Measurements from ENCODE around the gene SBK3. TPM values are rescaled to one million over a fixed set of nuclear protein-coding genes. Genes with fewer than 3 reads are reported as not detected.

The SBK3 gene
- total RNA-seq, 1 donor from 2014 or later, result 0.17 TPM

Other genes with a start within 250 kb of the SBK3 start
- not detected in 2 replicates for gene TMEM150B, start 220.2 kb downstream of the SBK3 start, total RNA-seq
- gene KMT5C, start 205.7 kb downstream of the SBK3 start, total RNA-seq, result 6.1 and 6.7 TPM in 2 replicates
- not detected in 2 replicates for gene COX6B2, start 190.8 kb downstream of the SBK3 start, total RNA-seq
- not detected in 2 replicates for gene GARIN5B, start 182.3 kb downstream of the SBK3 start, total RNA-seq
- 0.17 TPM in 1 of 2 replicates, not detected in the other for gene IL11, start 175.1 kb downstream of the SBK3 start, total RNA-seq
- gene TMEM190, start 168.7 kb downstream of the SBK3 start, total RNA-seq, result not detected in 2 replicates
- 0.34 and 1.0 TPM in 2 replicates for gene TMEM238, start 161.3 kb downstream of the SBK3 start, total RNA-seq
- gene RPL28, start 159.6 kb downstream of the SBK3 start, total RNA-seq, result 257 and 280 TPM in 2 replicates
- gene UBE2S, start 137.8 kb downstream of the SBK3 start, total RNA-seq, result 47.8 and 96.0 TPM in 2 replicates
- not detected in 2 replicates for gene SHISA7, start 102.2 kb downstream of the SBK3 start, total RNA-seq
- 56.2 and 76.5 TPM in 2 replicates for gene ISOC2, start 83.9 kb downstream of the SBK3 start, total RNA-seq
- not detected in 2 replicates for gene C19orf85, start 80.8 kb downstream of the SBK3 start, total RNA-seq
- gene ZNF628, start 68.9 kb downstream of the SBK3 start, total RNA-seq, result 1.4 and 3.3 TPM in 2 replicates
- gene NAT14, start 60.4 kb downstream of the SBK3 start, total RNA-seq, result 8.7 and 14.5 TPM in 2 replicates
- 0.19 and 0.51 TPM in 2 replicates for gene SSC5D, start 57.1 kb downstream of the SBK3 start, total RNA-seq
- gene SBK2, start 8.4 kb downstream of the SBK3 start, total RNA-seq, result not detected in 2 replicates
- 3.2 and 6.7 TPM in 2 replicates for gene ZNF579, start 35.3 kb upstream of the SBK3 start, total RNA-seq
- 3.9 and 4.9 TPM in 2 replicates for gene FIZ1, start 54.0 kb upstream of the SBK3 start, total RNA-seq
- gene ZNF524, start 54.7 kb upstream of the SBK3 start, total RNA-seq, result 12.3 and 14.8 TPM in 2 replicates
- gene ZNF865, start 60.1 kb upstream of the SBK3 start, total RNA-seq, result 1.4 and 2.6 TPM in 2 replicates
- gene ZNF784, start 79.0 kb upstream of the SBK3 start, total RNA-seq, result 3.9 and 5.3 TPM in 2 replicates
- gene ZNF580, start 95.5 kb upstream of the SBK3 start, total RNA-seq, result 2.0 and 3.6 TPM in 2 replicates
- 16.3 and 20.8 TPM in 2 replicates for gene ZNF581, start 98.1 kb upstream of the SBK3 start, total RNA-seq
- gene CCDC106, start 102.7 kb upstream of the SBK3 start, total RNA-seq, result 7.8 and 13.9 TPM in 2 replicates
- 84.1 and 172 TPM in 2 replicates for gene U2AF2, start 109.5 kb upstream of the SBK3 start, total RNA-seq
- gene EPN1, start 129.7 kb upstream of the SBK3 start, total RNA-seq, result 71.6 and 243 TPM in 2 replicates
- not detected in 2 replicates for gene NLRP9, start 192.9 kb upstream of the SBK3 start, total RNA-seq
- gene RFPL4A, start 213.6 kb upstream of the SBK3 start, total RNA-seq, result 0.14 and 0.51 TPM in 2 replicates
- 0.68 TPM in 1 of 2 replicates, not detected in the other for gene RFPL4AL1, start 223.6 kb upstream of the SBK3 start, total RNA-seq